HL-60 (cell line): ENCODE results near the gene HOXC4.

ENCODE experiments used
- DNase-seq, 2 experiments: peaks; one replicate each; pipeline ENCODE4 v3.0.0-alpha.2; 2010 to 2020; ENCODE audit warnings: low read depth in 1 of 2, low spot score in 1 of 2
- H3K27ac ChIP-seq: fragments of 250-450 bp; sonication (Bioruptor Pico); replicated peaks from 2 replicates; pipeline ENCODE4 v1.5.1; 2020; ENCODE audit warnings: mild to moderate bottlenecking, moderate library complexity
- H3K27me3 ChIP-seq: fragments of 250-450 bp; sonication (Bioruptor Pico); 2 replicates; pipeline ENCODE4 v1.5.1; 2021; ENCODE audit warnings: mild to moderate bottlenecking, moderate library complexity; ENCODE audit not compliant: insufficient read depth, poor library complexity, severe bottlenecking
- H3K4me3 ChIP-seq: replicated peaks from 2 replicates; pipeline ENCODE4 v1.5.1; 2011; ENCODE audit warnings: mild to moderate bottlenecking, control low read depth, low read length; ENCODE audit not compliant: insufficient read depth
- GABPA ChIP-seq: IDR thresholded peaks from 2 replicates; pipeline ENCODE4 v1.6.1; 2012; ENCODE audit warnings: low read depth
- POLR2AphosphoS5 ChIP-seq: IDR thresholded peaks from 2 replicates; pipeline ENCODE4 v1.6.1; 2012; ENCODE audit warnings: low read depth
- REST ChIP-seq: IDR thresholded peaks from 2 replicates; pipeline ENCODE4 v1.6.1; 2012; ENCODE audit warnings: low read depth; ENCODE audit not compliant: insufficient replicate concordance
- SPI1 ChIP-seq: IDR thresholded peaks from 2 replicates; pipeline ENCODE4 v1.6.1; 2012; ENCODE audit warnings: low read depth, mild to moderate bottlenecking, borderline replicate concordance
- TF ChIP-seq, protein P1 (sequence below): IDR thresholded peaks from one replicate; pipeline ENCODE4 v1.5.1; 2011; ENCODE audit warnings: low read length, control low read depth, inconsistent platforms; ENCODE audit not compliant: insufficient read depth

HOXC4 gene

DNA sequence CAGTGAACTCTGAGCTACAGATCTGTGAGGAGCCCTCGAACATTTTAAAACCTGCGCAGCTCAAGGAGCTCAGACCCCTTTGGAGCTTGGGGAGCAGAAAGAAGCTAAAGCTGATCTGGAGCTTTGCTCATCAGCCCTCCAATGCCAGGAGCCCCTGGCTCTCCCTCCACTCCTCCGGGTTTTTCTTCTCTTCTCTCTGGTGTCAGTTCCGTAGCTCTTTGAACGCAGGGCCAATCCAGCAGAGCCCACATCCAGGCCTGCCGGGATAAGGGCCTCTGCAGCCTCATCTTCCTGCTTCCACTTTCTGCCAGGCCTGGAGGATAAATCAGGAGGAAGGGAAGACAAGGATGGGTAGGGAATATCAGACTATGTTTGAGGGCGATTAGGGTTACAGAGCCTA, 6.0 kb downstream of the HOXC4 start:
- TF ChIP-seq REST (no peak), POLR2AphosphoS5 (no peak), GABPA (no peak), SPI1 (no peak)
- TF ChIP-seq, protein P1, sequence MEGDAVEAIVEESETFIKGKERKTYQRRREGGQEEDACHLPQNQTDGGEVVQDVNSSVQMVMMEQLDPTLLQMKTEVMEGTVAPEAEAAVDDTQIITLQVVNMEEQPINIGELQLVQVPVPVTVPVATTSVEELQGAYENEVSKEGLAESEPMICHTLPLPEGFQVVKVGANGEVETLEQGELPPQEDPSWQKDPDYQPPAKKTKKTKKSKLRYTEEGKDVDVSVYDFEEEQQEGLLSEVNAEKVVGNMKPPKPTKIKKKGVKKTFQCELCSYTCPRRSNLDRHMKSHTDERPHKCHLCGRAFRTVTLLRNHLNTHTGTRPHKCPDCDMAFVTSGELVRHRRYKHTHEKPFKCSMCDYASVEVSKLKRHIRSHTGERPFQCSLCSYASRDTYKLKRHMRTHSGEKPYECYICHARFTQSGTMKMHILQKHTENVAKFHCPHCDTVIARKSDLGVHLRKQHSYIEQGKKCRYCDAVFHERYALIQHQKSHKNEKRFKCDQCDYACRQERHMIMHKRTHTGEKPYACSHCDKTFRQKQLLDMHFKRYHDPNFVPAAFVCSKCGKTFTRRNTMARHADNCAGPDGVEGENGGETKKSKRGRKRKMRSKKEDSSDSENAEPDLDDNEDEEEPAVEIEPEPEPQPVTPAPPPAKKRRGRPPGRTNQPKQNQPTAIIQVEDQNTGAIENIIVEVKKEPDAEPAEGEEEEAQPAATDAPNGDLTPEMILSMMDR = no peak
- no peak overlapping the region for H3K27ac ChIP-seq
- no peak overlapping the region for H3K4me3 ChIP-seq
- H3K27me3 ChIP-seq = peaks cover 30% of the 10 kb centered on the region
- no peak for DNase-seq

GRCh38 chr12:54060174-54060974, 6.7 kb downstream of the HOXC4 start:
- DNase-seq = no peak
- peaks cover 33% of the 10 kb centered on the region for H3K27me3 ChIP-seq
- TF ChIP-seq SPI1 (no peak), POLR2AphosphoS5 (no peak), GABPA (no peak), REST (no peak)
- TF ChIP-seq, protein P1 = no peak

GRCh38 chr12:54060975-54061778, 7.5 kb downstream of the HOXC4 start:
- Histone ChIP-seq H3K4me3 (no peak overlapping the region), H3K27me3 (peaks cover 33% of the 10 kb centered on the region), H3K27ac (no peak overlapping the region)
- TF ChIP-seq, protein P1 = no peak
- TF ChIP-seq SPI1 = no peak
- no peak for TF ChIP-seq REST
- TF ChIP-seq GABPA = no peak
- TF ChIP-seq POLR2AphosphoS5 = no peak
- no peak for DNase-seq

More at GRCh38 chr12:54060174-54060974, 6.7 kb downstream of the HOXC4 start:
- Histone ChIP-seq H3K4me3 (no peak overlapping the region), H3K27ac (no peak overlapping the region)
